ENCODE data around the gene SLC17A7. TPM values are rescaled to one million over a fixed set of nuclear protein-coding genes. Genes with fewer than 3 reads are reported as not detected.
A peak's percentile ranks its signal among the peaks of the same experiment; 100 is the strongest.

Gene SLC17A7
- total and polyA plus RNA-seq, 2 donors (not counting 3 experiments of a cell fraction or from before 2014, with no cell fraction given): 0.07 to 0.13 TPM

DNA sequence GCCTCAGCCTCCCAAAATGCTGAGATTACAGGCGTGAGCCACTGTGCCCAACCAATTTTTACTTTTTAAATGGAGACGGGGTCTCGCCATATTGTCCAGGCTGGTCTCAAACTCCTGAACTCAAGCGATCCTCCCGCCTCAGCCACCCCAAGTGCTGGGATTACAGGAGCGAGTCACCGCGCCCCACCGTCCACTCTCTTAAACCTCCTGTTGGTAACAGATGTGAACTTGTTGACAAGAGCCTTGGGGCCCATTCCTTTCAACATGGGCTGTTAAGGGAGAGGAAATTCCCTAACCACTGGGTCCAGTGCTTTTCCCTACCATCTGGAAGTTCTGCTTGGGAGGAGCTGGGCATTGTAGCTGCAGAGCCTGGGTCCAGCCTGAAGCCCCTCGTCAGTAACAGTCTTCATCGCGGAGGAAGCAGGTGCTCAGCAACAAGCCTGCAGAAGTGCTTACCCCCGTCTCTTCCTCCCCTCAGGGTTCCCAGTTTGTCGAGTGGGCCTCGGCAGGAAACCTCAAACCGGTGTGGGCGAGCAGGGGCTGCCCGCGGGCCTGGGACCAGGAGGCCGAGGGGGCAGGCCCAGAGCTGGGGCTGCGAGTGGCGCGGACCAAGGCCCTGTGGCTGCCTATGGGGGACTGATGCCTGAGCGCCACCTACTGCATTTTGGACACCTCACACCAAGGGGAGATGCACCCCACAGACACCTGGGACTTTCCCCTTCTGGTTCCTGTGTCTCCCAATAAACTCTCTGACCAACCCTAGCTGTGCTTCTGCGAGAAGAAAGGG is 28.7 kb upstream of the SLC17A7 start:
- dilution Hi-C loops (cut with MboI; ENCODE audit: extremely low pct_ligation_motif_present, low sequenced_read_pairs): no loop called here
- Histone ChIP-seq H3K9ac (replicated peaks; ENCODE audit: extremely low read depth, insufficient read depth, low read length) (no peak overlapping the region), H3K9me3 (replicated peaks; ENCODE audit: control insufficient read depth, insufficient read depth, low read length) (no peaks in the 10 kb centered on the region), H3K4me2 (ENCODE audit: insufficient read depth, low read length) (no peak overlapping the region), H3K27me3 (ENCODE audit: control insufficient read depth in 2 of 2, insufficient read depth in 2 of 2, low read length in 2 of 2) (no peaks in the 10 kb centered on the region), H3K4me1 (ENCODE audit: control insufficient read depth, extremely low read depth, insufficient read depth, low read length) (peaks cover 6% of the 10 kb centered on the region), H3K79me2 (ENCODE audit: control insufficient read depth, insufficient read depth, low read length) (no peaks in the 10 kb centered on the region), H2AFZ (ENCODE audit: low read depth, low read length) (no peak overlapping the region), H3K27ac (ENCODE audit: insufficient read depth, low read depth, low read length) (no peak overlapping the region), H3K9me1 (replicated peaks; ENCODE audit: control insufficient read depth, extremely low read depth, insufficient read depth, low read length) (no peaks in the 10 kb centered on the region), H3K36me3 (ENCODE audit: control insufficient read depth in 2 of 2, extremely low read depth in 1 of 2, insufficient read depth in 2 of 2, low read length in 2 of 2) (peaks cover 0 to 8% of the 10 kb centered on the region in 2 experiments), H3K4me3 (replicated peaks in 1 of 3; ENCODE audit: insufficient read depth in 1 of 3, low read depth in 1 of 3, low read length in 3 of 3) (no peak overlapping the region), H4K20me1 (replicated peaks; ENCODE audit: control insufficient read depth, extremely low read depth, insufficient read depth, low read length) (no peaks in the 10 kb centered on the region)
- no peak for FAIRE-seq
- TF ChIP-seq, protein P1, sequence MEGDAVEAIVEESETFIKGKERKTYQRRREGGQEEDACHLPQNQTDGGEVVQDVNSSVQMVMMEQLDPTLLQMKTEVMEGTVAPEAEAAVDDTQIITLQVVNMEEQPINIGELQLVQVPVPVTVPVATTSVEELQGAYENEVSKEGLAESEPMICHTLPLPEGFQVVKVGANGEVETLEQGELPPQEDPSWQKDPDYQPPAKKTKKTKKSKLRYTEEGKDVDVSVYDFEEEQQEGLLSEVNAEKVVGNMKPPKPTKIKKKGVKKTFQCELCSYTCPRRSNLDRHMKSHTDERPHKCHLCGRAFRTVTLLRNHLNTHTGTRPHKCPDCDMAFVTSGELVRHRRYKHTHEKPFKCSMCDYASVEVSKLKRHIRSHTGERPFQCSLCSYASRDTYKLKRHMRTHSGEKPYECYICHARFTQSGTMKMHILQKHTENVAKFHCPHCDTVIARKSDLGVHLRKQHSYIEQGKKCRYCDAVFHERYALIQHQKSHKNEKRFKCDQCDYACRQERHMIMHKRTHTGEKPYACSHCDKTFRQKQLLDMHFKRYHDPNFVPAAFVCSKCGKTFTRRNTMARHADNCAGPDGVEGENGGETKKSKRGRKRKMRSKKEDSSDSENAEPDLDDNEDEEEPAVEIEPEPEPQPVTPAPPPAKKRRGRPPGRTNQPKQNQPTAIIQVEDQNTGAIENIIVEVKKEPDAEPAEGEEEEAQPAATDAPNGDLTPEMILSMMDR (IDR thresholded peaks at IDR 0.05; ENCODE audit: extremely low read depth in 1 of 2, insufficient read depth in 1 of 2, low read depth in 1 of 2, low read length in 2 of 2): peak in 1 of 2 donors; percentile 5
- no peak for TF ChIP-seq POLR2A (IDR thresholded peaks at IDR 0.05; ENCODE audit: low read depth, low read length)
- BruUV-seq (replicated peaks): no TSS peak
- CTCF ChIA-PET: interaction anchor here (1.3 kb wide), 1 partner anchor 9 kb away, joined by 3 read pairs; no protein-coding TSS in a partner anchor
- POLR2A ChIA-PET: no interaction called here
- intact Hi-C loops (cut with micrococcal nuclease): no loop called here
- DNase-seq (ENCODE audit: low read depth, low spot score): no peak

DNA sequence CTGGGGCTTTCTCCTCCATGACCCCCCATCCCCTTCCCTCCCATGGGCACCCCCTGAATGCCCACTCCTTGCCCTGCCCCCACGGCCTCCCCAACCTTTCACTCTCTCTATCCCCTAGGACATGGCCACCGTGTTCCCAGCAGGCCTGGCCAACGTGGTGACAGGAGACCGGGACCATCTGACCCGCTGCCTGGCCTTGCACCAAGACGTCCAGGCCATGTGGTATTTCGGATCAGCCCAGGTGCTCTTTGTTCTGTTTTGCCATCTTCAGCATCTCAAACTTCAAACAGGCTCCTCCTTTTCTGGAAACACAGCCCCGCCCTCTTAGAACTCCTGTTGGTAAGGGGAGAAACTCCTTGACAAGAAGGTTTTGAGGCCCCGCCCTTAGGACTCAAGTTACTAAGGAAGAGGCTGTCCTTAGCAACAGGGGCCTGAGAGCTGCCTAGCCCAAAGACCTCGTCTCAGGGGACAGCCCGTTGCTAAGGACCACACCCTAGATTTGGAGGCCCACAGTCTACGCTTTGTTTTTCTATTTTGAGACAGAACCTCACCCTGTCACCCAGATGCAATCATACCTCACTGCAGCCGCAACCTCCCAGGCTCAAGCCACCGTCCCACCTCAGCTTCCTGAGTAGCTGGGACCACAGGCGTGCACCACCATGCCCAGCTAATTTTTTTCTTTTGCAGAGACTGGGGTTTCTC is 27.6 kb upstream of the SLC17A7 start:
- ChIA-PET CTCF (interaction anchor here (1.3 kb wide), 1 partner anchor 10 kb away, joined by 3 read pairs; no protein-coding TSS in a partner anchor), POLR2A (no interaction called here)
- no peak for DNase-seq (ENCODE audit: low read depth, low spot score)
- Histone ChIP-seq H4K20me1 (replicated peaks; ENCODE audit: control insufficient read depth, extremely low read depth, insufficient read depth, low read length) (no peaks in the 10 kb centered on the region), H3K4me1 (ENCODE audit: control insufficient read depth, extremely low read depth, insufficient read depth, low read length) (peaks cover 4% of the 10 kb centered on the region), H3K27ac (ENCODE audit: insufficient read depth, low read depth, low read length) (no peak overlapping the region), H3K9me3 (replicated peaks; ENCODE audit: control insufficient read depth, insufficient read depth, low read length) (no peaks in the 10 kb centered on the region), H3K9ac (replicated peaks; ENCODE audit: extremely low read depth, insufficient read depth, low read length) (no peak overlapping the region), H3K4me3 (replicated peaks in 1 of 3; ENCODE audit: insufficient read depth in 1 of 3, low read depth in 1 of 3, low read length in 3 of 3) (no peak overlapping the region), H3K79me2 (ENCODE audit: control insufficient read depth, insufficient read depth, low read length) (no peaks in the 10 kb centered on the region), H2AFZ (ENCODE audit: low read depth, low read length) (no peak overlapping the region), H3K9me1 (replicated peaks; ENCODE audit: control insufficient read depth, extremely low read depth, insufficient read depth, low read length) (no peaks in the 10 kb centered on the region), H3K4me2 (ENCODE audit: insufficient read depth, low read length) (no peak overlapping the region), H3K27me3 (ENCODE audit: control insufficient read depth in 2 of 2, insufficient read depth in 2 of 2, low read length in 2 of 2) (no peaks in the 10 kb centered on the region), H3K36me3 (ENCODE audit: control insufficient read depth in 2 of 2, extremely low read depth in 1 of 2, insufficient read depth in 2 of 2, low read length in 2 of 2) (peaks cover 0 to 12% of the 10 kb centered on the region in 2 experiments)
- TF ChIP-seq GATA2 (IDR thresholded peaks at IDR 0.05; ENCODE audit: insufficient read depth, insufficient read length, low read depth, low read length) (no peak), EZH2 (IDR thresholded peaks at IDR 0.05; ENCODE audit: borderline replicate concordance, low read depth, low read length, severe bottlenecking) (no peak), MYC (IDR thresholded peaks at IDR 0.05; ENCODE audit: low read depth, low read length) (no peak), POLR2A (IDR thresholded peaks at IDR 0.05; ENCODE audit: low read depth, low read length) (no peak), JUN (IDR thresholded peaks at IDR 0.05; ENCODE audit: borderline replicate concordance, insufficient read depth, insufficient read length, low read depth) (no peak), FOS (IDR thresholded peaks at IDR 0.05; ENCODE audit: borderline replicate concordance, insufficient read depth, low read length) (no peak), POLR2AphosphoS5 (IDR thresholded peaks at IDR 0.05; ENCODE audit: insufficient read depth, low read depth, low read length) (no peak)
- TF ChIP-seq, protein P2, sequence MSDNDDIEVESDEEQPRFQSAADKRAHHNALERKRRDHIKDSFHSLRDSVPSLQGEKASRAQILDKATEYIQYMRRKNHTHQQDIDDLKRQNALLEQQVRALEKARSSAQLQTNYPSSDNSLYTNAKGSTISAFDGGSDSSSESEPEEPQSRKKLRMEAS (IDR thresholded peaks at IDR 0.05; ENCODE audit: insufficient read depth, insufficient read length): no peak
- TF ChIP-seq, protein P1 (IDR thresholded peaks at IDR 0.05; ENCODE audit: extremely low read depth in 1 of 2, insufficient read depth in 1 of 2, low read depth in 1 of 2, low read length in 2 of 2): no peak
- intact Hi-C loops (cut with micrococcal nuclease) (no loop called here), dilution Hi-C loops (cut with MboI; ENCODE audit: extremely low pct_ligation_motif_present, low sequenced_read_pairs) (no loop called here)
- BruUV-seq (replicated peaks): no TSS peak
- no peak for FAIRE-seq
